ENCODE measurements around the gene USP31.

DNA sequence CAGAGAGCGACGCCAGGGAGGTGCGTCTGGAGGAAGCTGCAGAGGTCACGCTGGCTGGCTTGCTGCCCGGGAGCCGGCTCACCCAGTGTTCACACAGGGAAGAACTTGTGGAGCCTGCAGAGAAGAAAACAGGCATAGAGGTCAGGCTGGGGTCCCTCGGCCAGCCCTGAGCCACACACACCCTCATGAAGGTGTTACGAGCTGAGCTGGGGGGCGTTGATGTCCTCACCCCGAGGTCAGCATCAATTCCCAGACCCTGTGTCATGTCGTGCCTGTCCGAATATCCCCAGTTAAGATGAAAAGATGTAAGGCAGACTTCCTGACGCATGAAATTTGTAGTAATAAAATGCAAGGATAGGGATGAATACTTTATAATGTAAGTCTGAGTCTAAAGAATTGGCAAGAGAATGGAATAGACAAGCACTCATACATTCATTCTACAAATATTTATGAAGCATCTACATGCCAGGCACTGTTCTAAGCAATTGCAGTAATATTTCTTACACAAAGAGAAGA is 77.1 kb downstream of the USP31 start:
- TF ChIP-seq, protein P1, sequence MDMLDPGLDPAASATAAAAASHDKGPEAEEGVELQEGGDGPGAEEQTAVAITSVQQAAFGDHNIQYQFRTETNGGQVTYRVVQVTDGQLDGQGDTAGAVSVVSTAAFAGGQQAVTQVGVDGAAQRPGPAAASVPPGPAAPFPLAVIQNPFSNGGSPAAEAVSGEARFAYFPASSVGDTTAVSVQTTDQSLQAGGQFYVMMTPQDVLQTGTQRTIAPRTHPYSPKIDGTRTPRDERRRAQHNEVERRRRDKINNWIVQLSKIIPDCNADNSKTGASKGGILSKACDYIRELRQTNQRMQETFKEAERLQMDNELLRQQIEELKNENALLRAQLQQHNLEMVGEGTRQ (CRISPR knock-in tag; IDR thresholded peaks at IDR 0.05) = no peak
- TF ChIP-seq, protein P2, sequence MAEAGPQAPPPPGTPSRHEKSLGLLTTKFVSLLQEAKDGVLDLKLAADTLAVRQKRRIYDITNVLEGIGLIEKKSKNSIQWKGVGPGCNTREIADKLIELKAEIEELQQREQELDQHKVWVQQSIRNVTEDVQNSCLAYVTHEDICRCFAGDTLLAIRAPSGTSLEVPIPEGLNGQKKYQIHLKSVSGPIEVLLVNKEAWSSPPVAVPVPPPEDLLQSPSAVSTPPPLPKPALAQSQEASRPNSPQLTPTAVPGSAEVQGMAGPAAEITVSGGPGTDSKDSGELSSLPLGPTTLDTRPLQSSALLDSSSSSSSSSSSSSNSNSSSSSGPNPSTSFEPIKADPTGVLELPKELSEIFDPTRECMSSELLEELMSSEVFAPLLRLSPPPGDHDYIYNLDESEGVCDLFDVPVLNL (CRISPR knock-in tag; IDR thresholded peaks at IDR 0.05; ENCODE audit: borderline replicate concordance, low read depth) = no peak

Data from WTC11 (cell line).